ENCODE results near the gene RTP4. TPM values are rescaled to one million over a fixed set of nuclear protein-coding genes. Genes with fewer than 3 reads are reported as not detected.

The RTP4 gene
- total RNA-seq, 2 experiments from 2014 or later: 0.13 TPM; not detected in 1

DNA sequence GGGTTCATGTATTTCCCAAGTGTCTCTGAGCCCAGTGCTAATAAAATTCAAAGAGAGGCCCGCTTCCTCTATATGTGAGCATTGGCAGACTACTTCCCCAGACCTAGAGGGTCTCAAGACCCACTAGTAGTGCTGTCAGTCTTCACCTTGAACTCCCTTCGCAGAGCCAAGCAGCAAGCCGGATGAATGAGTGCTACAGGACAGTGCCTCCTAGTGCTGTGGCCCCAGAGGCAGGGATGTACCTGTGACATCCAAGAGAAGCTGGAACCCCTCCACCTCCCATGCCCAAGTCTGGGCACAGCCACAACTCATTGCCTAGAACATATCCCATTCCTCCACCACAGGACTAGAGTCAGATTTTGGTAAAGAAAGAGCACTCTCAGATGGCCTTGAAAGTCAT, 39.5 kb upstream of the RTP4 start:
- POLR2A ChIA-PET: interaction anchor here (1.0 kb wide), 1 partner anchor 9 kb away, joined by 3 read pairs; no protein-coding TSS in a partner anchor
- CTCF ChIA-PET (ENCODE audit: unreplicated experiment): no interaction called here
- no peak for DNase-seq (ENCODE audit: low spot score)
- H3K36me3 ChIP-seq (ENCODE audit: insufficient read depth, low read length): no peaks in the 10 kb centered on the region
- no peak overlapping the region for H2AFZ ChIP-seq (ENCODE audit: low read length)
- no peaks in the 10 kb centered on the region for H3K4me1 ChIP-seq (ENCODE audit: insufficient read depth, low read length, poor library complexity, severe bottlenecking)
- BruUV-seq (replicated peaks): no TSS peak
- TF ChIP-seq CTCF (conservative IDR thresholded peaks at IDR 0.05; ENCODE audit: low read length) (no peak), EZH2phosphoT487 (IDR thresholded peaks at IDR 0.05; ENCODE audit: borderline replicate concordance, low read depth, low read length) (no peak)
- H3K9me2 ChIP-seq (ENCODE audit: insufficient read depth, low read length): no peaks in the 10 kb centered on the region
- intact Hi-C loops (cut with micrococcal nuclease; ENCODE audit: unreplicated experiment): no loop called here
- H3K4me2 ChIP-seq (ENCODE audit: low read length): no peak overlapping the region
- H3K4me3 ChIP-seq (ENCODE audit: low read depth, low read length, poor library complexity, severe bottlenecking): no peak overlapping the region
- no peak overlapping the region for H3K27ac ChIP-seq (ENCODE audit: low read depth, low read length, poor library complexity, severe bottlenecking)
- no peaks in the 10 kb centered on the region for H3K79me2 ChIP-seq (ENCODE audit: insufficient read depth, low read depth, low read length)
- no peaks in the 10 kb centered on the region for H4K20me1 ChIP-seq (ENCODE audit: insufficient read depth, low read length)
- no peaks in the 10 kb centered on the region for H3K9me3 ChIP-seq (ENCODE audit: low read length)

GRCh38 chr3:187334904-187335303, 33.3 kb upstream of the RTP4 start:
- no peaks in the 10 kb centered on the region for H3K9me2 ChIP-seq (ENCODE audit: insufficient read depth, low read length)
- no peak for DNase-seq (ENCODE audit: low spot score)
- H3K79me2 ChIP-seq (ENCODE audit: insufficient read depth, low read depth, low read length): no peaks in the 10 kb centered on the region
- TF ChIP-seq EZH2phosphoT487 (IDR thresholded peaks at IDR 0.05; ENCODE audit: borderline replicate concordance, low read depth, low read length): no peak
- TF ChIP-seq CTCF (conservative IDR thresholded peaks at IDR 0.05; ENCODE audit: low read length): no peak
- H2AFZ ChIP-seq (ENCODE audit: low read length): no peak overlapping the region
- H3K27ac ChIP-seq (ENCODE audit: low read depth, low read length, poor library complexity, severe bottlenecking): no peak overlapping the region
- no peak overlapping the region for H3K4me2 ChIP-seq (ENCODE audit: low read length)
- no peaks in the 10 kb centered on the region for H3K9me3 ChIP-seq (ENCODE audit: low read length)
- H3K4me1 ChIP-seq (ENCODE audit: insufficient read depth, low read length, poor library complexity, severe bottlenecking): no peaks in the 10 kb centered on the region
- POLR2A ChIA-PET: no interaction called here
- H3K4me3 ChIP-seq (ENCODE audit: low read depth, low read length, poor library complexity, severe bottlenecking): no peak overlapping the region
- H3K36me3 ChIP-seq (ENCODE audit: insufficient read depth, low read length): no peaks in the 10 kb centered on the region
- intact Hi-C loops (cut with micrococcal nuclease; ENCODE audit: unreplicated experiment): no loop called here
- BruUV-seq (replicated peaks): no TSS peak
- no peaks in the 10 kb centered on the region for H4K20me1 ChIP-seq (ENCODE audit: insufficient read depth, low read length)
- CTCF ChIA-PET (ENCODE audit: unreplicated experiment): no interaction called here

- H3K4me2 ChIP-seq (ENCODE audit: low read length): no peak overlapping the region
- POLR2A ChIA-PET: interaction anchor here (0.6 kb wide), 1 partner anchor 117 kb away, joined by 3 read pairs; no protein-coding TSS in a partner anchor
These were observed 31.9 kb upstream of the RTP4 start for GRCh38 chr3:187336322-187336721.

More at GRCh38 chr3:187336322-187336721, 31.9 kb upstream of the RTP4 start:
- intact Hi-C loops (cut with micrococcal nuclease; ENCODE audit: unreplicated experiment): no loop called here
- Histone ChIP-seq H3K79me2 (ENCODE audit: insufficient read depth, low read depth, low read length) (no peaks in the 10 kb centered on the region), H2AFZ (ENCODE audit: low read length) (no peak overlapping the region), H4K20me1 (ENCODE audit: insufficient read depth, low read length) (no peaks in the 10 kb centered on the region), H3K27ac (ENCODE audit: low read depth, low read length, poor library complexity, severe bottlenecking) (no peak overlapping the region), H3K36me3 (ENCODE audit: insufficient read depth, low read length) (no peaks in the 10 kb centered on the region), H3K9me3 (ENCODE audit: low read length) (no peaks in the 10 kb centered on the region), H3K4me1 (ENCODE audit: insufficient read depth, low read length, poor library complexity, severe bottlenecking) (no peaks in the 10 kb centered on the region), H3K4me3 (ENCODE audit: low read depth, low read length, poor library complexity, severe bottlenecking) (no peak overlapping the region), H3K9me2 (ENCODE audit: insufficient read depth, low read length) (no peaks in the 10 kb centered on the region)
- BruUV-seq (replicated peaks): no TSS peak
- TF ChIP-seq EZH2phosphoT487 (IDR thresholded peaks at IDR 0.05; ENCODE audit: borderline replicate concordance, low read depth, low read length) (no peak), CTCF (conservative IDR thresholded peaks at IDR 0.05; ENCODE audit: low read length) (no peak)
- CTCF ChIA-PET (ENCODE audit: unreplicated experiment): no interaction called here
- no peak for DNase-seq (ENCODE audit: low spot score)

All from OCI-LY7 (cell line).